Raji (cell line): ENCODE results near the gene CTTNBP2NL.

Experiments
- POLR2A ChIP-seq: IDR thresholded peaks from 2 replicates; pipeline ENCODE4 v1.6.1; 2011; ENCODE audit warnings: low read depth, low read length, control low read depth; ENCODE audit not compliant: insufficient read depth

Gene CTTNBP2NL

GRCh38 chr1:112470966-112471365 is 75.0 kb downstream of the CTTNBP2NL start:
- no peak for TF ChIP-seq POLR2A

- TF ChIP-seq POLR2A: no peak
Observed at GRCh38 chr1:112472142-112472541, 76.1 kb downstream of the CTTNBP2NL start.

- no peak for TF ChIP-seq POLR2A
Observed at GRCh38 chr1:112477550-112477949, 81.5 kb downstream of the CTTNBP2NL start.

- TF ChIP-seq POLR2A: no peak
Observed at GRCh38 chr1:112478314-112478713, 82.3 kb downstream of the CTTNBP2NL start.

- no peak for TF ChIP-seq POLR2A
Observed at GRCh38 chr1:112488141-112488540, 92.1 kb downstream of the CTTNBP2NL start.

- no peak for TF ChIP-seq POLR2A
Observed at GRCh38 chr1:112492076-112492475, 96.1 kb downstream of the CTTNBP2NL start.

GRCh38 chr1:112493351-112493750 is 97.3 kb downstream of the CTTNBP2NL start:
- TF ChIP-seq POLR2A: no peak

- TF ChIP-seq POLR2A: no peak
Observed at GRCh38 chr1:112496290-112496689, 100.3 kb downstream of the CTTNBP2NL start.

- TF ChIP-seq POLR2A: no peak
Observed at GRCh38 chr1:112501810-112502641, 106.0 kb downstream of the CTTNBP2NL start.

GRCh38 chr1:112502826-112503225 is 106.8 kb downstream of the CTTNBP2NL start:
- no peak for TF ChIP-seq POLR2A

- no peak for TF ChIP-seq POLR2A
Observed at GRCh38 chr1:112504001-112504660, 108.1 kb downstream of the CTTNBP2NL start.

GRCh38 chr1:112504661-112505399 is 108.8 kb downstream of the CTTNBP2NL start:
- no peak for TF ChIP-seq POLR2A

- TF ChIP-seq POLR2A: no peak; the same call in 1 of the 2 replicates
Observed at GRCh38 chr1:112505400-112505785, 109.4 kb downstream of the CTTNBP2NL start.

- TF ChIP-seq POLR2A: no peak
Observed at GRCh38 chr1:112505878-112506277, 109.9 kb downstream of the CTTNBP2NL start.

- no peak for TF ChIP-seq POLR2A
Observed at GRCh38 chr1:112506306-112506705, 110.3 kb downstream of the CTTNBP2NL start.

GRCh38 chr1:112506731-112507130 is 110.7 kb downstream of the CTTNBP2NL start:
- TF ChIP-seq POLR2A: no peak
